PC-9 (cell line): ENCODE measurements around the gene TAOK2.

Experiments
- CTCF ChIP-seq: fragments of 200-600 bp; sonication (generic); conservative IDR thresholded peaks from 2 replicates; pipeline ENCODE4 v1.6.1; 2017; ENCODE audit warnings: mixed run types, antibody characterized with exemption, mild to moderate bottlenecking, moderate library complexity
- EZH2 ChIP-seq: fragments of 200-600 bp; sonication (generic); IDR thresholded peaks from 2 replicates; pipeline ENCODE4 v1.8.0; 2017; ENCODE audit warnings: antibody characterized with exemption, low read depth

GRCh38 chr16:29958756-29959155 is 14.9 kb upstream of the TAOK2 start:
- TF ChIP-seq CTCF = no peak
- TF ChIP-seq EZH2 = no peak
